Adipose tissue (tissue), 3 donors: Measurements from ENCODE around the gene CNOT6. TPM values are rescaled to one million over a fixed set of nuclear protein-coding genes. Genes with fewer than 3 reads are reported as not detected.

ENCODE experiments used
- H3K27ac ChIP-seq: one replicate; pipeline ENCODE4 v1.5.1; 2013; ENCODE audit warnings: low read depth, low read length
- WGBS, 3 donors: extraction: QIAGEN DNeasy Blood & Tissue Kit; methylation state at CpG; one replicate each; pipeline ENCODE4 v1.1.7; 2013; 5-methylcytosine and 5-hydroxymethylcytosine counted together
- polyA plus RNA-seq, 3 donors: library from polyadenylated mRNA; stranded (reverse); fragments of 200-250 nt; gene quantifications; one replicate each; pipeline ENCODE4 v1.2.3, GENCODE V29; 2013
- donor health status: healthy with polysubstance abuse.
- donor health status: Bipolar disorder and iron deficiency.
- donor health status: healthy.

CNOT6 gene
- polyA plus RNA-seq, 3 donors: 3.2 to 9.0 (median 4.9) TPM

DNA sequence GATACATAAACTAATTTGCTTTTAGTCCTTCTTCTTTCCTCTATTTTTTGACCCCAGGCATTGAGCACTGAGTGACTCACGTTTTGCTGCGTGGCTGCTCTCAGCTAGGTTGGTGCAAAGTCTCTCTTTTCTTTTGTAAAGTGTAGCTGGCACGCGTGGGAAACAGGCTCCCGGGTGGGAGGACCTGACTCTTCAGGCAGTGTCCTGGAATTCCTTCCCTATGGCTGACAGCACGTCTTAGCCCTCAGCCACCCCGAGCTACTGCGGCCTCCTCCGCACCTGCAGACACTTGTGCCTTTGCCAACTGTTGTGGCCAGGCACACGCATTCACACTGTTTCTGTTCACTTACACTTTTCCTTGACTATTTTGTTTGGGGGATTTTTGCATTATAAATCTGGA is 98.0 kb downstream of the CNOT6 start:
- WGBS, 3 donors: 85 to 93% (median 86%) methylated on average over 10 of the region's 10 CpGs
- no peak overlapping the region for H3K27ac ChIP-seq

DNA sequence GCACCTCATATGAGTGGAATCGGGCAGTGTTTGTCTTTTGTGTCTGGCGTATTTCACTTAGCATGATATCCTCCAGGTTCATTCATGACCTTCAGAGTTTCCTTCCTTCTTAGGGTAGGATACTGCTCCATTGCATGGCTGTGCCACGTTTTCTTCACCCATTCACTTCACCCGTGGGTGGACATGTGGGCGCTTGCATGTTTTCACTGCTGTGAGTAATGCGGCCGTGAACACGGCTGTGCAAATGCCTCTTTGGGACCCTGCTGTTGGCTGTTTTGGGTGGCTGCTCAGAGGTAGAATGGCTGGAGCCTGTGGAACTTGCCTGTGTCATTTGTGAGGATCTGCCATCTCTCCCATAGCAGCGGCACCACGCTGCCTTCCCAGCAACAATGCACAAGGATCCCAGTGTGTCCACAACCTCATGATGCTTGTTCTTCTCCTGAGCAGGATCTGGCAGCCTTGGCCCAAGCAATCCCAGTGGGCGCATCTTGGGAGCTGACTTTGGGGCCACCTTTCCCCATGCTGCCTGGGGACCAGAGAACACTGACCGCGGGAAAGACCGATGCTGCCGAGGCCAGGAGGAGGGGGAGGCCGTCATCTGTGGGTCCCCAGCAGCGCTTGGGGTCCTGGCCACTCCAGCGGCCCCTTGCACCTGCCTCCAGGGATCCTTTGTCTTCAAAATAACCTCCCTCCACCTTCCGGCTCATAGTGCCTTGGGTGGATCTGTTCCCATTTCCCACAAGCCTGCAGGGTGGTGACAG is 99.4 kb downstream of the CNOT6 start:
- 86 to 92% (median 89%) methylated on average over 19 of the region's 19 CpGs for WGBS, 3 donors
- no peak overlapping the region for H3K27ac ChIP-seq

DNA sequence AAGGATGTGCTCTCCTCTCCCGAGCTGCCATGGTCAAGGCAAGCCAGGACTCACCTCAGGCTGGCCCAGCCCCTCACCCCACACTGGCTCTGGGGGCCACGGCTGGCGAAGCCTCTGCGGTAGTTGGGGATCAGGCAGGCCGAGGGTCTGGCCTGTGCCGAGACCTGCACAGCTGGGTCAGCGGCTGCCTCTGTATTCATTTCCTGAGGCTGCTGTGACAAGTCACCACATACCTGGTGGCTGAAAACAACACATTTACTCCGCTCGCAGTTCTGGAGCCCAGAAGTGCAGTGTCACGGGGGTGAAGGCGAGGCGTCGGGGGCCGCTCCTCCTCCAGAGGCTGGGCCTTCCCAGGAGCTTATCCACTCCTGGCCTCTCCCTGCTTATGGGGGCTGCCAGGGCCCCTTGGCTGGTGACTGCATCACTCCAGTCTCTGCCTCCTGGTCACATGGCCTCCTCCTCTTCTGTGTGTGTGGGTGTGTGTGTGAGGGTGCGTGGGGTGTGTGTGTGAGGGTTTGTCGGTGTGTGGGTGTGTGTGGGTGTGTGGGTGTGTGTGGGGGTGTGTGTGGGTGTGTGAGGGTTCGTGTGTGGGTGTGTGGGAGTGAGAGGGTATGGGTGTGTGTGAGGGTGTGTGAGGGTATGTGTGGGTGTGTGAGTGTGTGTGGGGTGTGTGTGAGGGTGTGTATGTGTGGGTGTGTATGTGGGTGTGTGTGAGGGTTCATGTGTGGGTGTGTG is 100.3 kb downstream of the CNOT6 start:
- WGBS, 3 donors: 83 to 90% (median 89%) methylated on average over 17 of the region's 17 CpGs
- H3K27ac ChIP-seq: no peak overlapping the region

DNA sequence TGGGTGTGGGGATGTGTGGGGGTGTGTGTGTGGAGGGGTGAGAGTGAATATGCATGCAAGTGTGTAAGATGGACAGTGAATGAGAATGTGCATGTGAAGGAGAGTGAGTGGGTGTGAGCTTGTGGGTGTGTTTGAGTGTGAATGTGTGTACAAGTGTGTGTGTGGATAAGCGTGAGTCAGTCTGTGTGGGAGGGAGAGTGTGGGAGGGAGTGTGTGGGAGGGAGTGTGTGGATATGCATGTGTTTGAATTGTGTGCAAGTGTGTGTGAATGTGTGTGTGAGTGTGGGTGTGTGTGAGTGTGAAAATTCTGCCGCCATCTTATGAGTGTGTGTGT is 100.8 kb downstream of the CNOT6 start:
- no peak overlapping the region for H3K27ac ChIP-seq
- WGBS, 3 donors: 81 to 92% (median 91%) methylated on average over 2 of the region's 2 CpGs

DNA sequence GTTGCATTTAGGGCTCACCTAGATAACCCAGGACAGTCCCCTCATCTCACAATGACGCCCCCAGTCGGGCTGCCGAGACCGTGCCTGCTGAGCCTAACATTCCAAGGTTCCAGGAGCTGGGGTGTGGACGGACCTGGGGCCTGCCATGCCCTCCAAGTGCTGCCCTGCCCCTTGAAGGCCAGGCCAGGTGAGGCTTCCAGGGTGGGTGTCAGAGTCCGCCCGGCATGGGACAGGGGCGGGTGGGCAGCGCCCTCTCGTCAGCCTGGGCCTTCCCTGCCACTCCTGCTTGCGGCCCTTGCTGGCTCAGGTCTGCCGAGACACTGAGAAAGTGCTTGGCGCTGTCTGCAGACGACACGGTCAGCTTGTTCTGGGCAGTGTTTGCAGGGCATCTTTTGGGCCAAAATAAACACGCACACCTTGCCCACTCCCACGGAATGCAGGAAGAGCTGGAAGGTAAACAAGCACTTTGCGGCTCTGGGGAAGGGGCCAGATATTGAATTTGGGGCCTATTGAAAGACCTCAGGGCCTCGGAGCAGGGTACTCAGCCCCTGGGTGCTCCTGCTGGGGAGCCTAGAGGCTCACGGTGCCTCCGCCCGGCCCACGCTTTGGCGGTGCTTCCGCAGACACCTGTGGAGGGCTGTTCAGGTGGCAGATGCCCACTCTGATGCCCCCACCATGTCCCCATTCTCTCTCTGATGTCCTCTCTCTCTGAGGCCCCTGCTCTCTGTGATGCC is 101.4 kb downstream of the CNOT6 start:
- H3K27ac ChIP-seq: no peak overlapping the region
- WGBS, 3 donors: 39 to 90% (median 90%) methylated on average over 24 to 25 of the region's 25 CpGs

DNA sequence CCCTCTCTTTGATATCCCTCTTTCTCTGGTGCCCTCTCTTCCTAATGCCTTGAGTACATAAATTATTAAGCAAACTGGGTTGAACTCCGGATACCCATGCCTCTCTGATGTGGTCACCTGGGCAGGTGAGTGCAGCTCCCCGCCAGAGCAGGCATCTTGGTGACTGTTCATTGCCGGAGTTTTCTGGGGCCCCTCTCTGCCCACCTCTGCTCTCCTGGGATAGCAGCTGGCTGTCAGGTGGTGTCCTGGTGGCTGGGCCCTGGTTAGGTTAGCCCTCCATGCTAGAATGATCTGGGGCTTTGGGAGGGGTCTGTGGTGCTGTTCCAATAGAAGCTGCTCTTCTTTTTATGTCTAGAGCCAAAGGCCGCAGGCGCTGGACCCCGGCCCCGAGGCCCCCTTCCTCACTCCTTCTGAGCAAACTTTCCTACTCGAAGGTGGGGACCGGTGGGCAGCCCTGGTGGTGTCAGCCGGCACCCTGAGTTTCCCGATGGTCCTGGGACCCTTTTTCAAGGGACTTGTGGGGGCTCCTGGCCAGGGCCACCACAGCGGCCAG is 102.0 kb downstream of the CNOT6 start:
- WGBS, 3 donors: 90 to 94% (median 91%) methylated on average over 10 to 12 of the region's 12 CpGs
- no peak overlapping the region for H3K27ac ChIP-seq

DNA sequence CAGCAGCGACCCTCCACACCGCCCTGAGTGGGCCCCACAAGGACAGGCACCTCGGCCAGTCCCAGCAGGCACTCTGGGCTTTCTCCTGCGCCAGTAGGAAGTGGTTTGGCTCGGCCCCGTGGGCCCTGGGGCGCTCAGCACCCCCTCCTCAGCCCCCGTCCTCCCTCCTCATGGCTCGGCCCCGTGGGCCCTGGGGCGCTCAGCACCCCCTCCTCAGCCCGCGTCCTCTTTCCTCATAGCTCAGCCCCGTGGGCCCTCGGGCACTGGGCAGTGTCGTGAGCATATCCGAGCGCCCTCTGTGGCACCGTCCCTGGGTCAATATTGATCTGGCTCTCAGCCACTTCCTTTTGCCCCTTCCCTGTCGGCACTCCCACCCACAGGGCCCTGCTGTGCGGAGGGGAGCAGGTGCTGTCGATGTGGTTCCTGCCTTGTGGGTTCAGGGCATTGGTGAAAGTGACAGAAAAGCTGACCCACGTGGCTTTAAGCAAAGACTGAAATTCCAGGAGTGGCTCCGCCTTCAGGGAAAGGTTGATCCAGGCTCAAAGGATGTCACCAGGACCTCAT is 102.6 kb downstream of the CNOT6 start:
- 63 to 69% (median 64%) methylated on average over 22 to 24 of the region's 24 CpGs for WGBS, 3 donors
- H3K27ac ChIP-seq: no peak overlapping the region

DNA sequence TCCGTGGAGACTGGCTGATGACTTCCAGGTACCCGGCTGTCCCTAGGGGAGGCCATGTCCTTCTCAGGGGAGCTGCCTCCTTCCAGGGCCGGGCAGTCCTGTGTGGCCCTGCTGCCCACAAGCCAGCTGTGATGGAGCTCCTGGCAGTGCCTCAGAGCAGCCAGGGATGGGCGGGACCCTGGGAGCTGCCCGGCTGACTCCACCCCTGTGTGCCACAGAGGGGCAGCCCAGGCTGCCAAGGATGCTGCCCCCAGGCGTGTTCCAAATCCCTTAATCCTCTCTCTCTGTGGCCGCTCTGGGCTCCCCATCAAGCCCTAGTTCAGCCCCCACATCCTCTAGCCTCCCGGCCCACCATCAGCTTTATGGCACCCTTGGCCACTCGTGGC is 104.1 kb downstream of the CNOT6 start:
- WGBS, 3 donors: 79 to 87% (median 84%) methylated on average over 9 of the region's 9 CpGs
- H3K27ac ChIP-seq: no peak overlapping the region

DNA sequence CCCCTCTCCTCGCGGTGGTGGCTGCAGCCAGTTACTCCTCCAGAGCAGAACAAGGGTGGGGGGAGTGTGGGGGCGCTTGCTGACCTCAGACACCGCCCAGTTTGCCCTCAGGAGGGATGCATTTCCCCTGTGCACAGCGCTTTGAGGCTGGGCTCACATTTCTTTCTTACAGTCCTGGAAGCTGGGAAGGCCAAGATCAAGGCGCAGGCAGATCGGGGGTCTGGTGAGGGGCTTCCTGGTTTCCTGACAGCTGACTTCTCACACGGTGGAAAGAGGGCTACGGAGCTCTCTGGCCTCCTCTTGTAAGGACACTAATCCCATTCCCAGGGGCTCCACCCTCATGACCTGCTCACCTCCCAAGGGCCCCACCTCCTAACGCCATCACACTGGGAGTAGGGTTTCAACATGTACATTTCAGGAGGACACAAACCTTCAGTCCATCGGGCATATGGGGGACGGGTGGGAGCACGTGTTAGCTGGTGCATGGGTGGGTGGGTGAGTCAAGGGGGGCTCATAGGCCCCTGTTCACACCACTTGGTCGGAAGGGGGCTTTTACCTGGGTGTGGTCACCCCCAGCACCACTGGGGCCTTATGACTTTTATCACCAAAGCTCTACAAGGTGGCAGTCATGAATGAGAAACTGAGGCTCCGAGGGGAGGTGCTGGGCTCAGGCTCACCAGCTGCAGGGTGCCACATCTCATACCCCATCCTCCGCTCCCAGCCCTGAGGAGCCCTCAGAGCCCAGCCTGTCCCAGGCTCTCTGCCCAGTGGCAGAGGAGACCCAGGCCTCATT is 104.8 kb downstream of the CNOT6 start:
- no peak overlapping the region for H3K27ac ChIP-seq
- WGBS, 3 donors: 89 to 93% (median 89%) methylated on average over 16 of the region's 16 CpGs

DNA sequence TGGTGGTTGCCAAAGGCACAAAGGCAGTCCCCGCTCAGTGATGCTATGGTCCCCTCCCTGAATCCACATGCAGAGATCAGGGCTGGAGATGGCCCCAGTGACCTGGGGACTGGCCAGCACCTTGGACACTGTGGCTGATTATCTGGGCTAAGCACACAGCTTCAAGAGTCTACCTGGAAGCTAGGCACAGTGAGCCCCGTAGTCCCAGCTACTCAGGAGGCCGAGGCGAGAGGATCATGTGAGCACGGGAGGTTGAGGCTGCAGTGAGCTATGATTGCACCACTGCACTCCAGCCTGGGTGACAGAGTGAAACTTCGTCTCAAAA is 105.4 kb downstream of the CNOT6 start:
- no peak overlapping the region for H3K27ac ChIP-seq
- WGBS, 3 donors: 91 to 94% (median 93%) methylated on average over 6 of the region's 6 CpGs

DNA sequence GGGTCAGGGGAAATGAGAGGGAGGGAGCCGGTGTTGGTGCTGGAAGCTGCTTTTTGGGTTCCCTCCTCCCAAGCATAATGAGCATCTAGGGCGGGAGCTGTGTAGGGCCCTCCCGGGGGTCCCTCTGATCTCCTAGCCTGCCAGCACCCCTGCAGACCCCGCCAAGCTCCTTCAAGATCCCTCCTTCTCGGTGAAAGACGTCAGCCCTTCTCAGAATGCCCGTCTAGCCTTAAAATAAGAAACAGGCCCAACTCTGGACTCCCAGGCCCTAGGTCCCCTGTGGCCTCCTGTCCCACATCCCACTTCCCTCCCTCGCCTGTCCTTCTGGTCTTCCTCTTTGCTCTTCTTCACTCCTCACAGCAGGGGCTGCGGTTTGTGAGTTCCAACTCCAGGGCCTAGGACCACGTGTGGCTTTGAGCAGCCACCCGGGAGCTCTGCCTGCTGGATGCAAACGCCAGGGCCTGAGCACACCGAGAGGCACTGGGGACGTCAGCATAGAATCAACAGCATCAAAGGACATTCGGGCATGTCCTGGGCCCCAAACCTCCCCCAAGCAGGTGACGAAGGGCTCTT is 105.9 kb downstream of the CNOT6 start:
- 68 to 78% (median 70%) methylated on average over 15 to 16 of the region's 16 CpGs for WGBS, 3 donors
- no peak overlapping the region for H3K27ac ChIP-seq

DNA sequence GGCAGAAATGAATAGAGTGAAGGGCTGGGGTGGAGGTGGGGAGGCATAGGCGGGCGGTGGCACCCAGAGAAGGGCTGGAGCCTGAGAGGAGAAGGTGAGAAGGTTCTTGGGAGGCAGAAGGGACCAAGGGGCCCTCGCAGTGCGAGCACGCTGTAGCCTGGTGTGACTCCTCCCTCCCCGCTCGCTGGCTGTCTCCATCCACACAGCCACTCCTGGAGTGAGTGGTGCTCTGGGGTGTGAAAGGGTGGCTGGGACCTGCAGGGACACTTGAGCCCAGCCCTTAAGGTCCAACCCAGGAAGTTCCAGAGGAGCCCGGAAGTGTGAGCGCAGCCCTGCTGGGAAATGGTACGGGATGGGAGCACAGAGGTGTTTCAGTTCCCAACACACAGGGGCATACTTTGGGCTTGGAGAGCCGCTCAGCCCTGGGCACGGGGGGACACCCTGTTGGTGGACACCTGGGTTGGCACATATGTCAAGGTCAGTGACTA is 106.4 kb downstream of the CNOT6 start:
- WGBS, 3 donors: 84 to 86% (median 84%) methylated on average over 12 of the region's 12 CpGs

DNA sequence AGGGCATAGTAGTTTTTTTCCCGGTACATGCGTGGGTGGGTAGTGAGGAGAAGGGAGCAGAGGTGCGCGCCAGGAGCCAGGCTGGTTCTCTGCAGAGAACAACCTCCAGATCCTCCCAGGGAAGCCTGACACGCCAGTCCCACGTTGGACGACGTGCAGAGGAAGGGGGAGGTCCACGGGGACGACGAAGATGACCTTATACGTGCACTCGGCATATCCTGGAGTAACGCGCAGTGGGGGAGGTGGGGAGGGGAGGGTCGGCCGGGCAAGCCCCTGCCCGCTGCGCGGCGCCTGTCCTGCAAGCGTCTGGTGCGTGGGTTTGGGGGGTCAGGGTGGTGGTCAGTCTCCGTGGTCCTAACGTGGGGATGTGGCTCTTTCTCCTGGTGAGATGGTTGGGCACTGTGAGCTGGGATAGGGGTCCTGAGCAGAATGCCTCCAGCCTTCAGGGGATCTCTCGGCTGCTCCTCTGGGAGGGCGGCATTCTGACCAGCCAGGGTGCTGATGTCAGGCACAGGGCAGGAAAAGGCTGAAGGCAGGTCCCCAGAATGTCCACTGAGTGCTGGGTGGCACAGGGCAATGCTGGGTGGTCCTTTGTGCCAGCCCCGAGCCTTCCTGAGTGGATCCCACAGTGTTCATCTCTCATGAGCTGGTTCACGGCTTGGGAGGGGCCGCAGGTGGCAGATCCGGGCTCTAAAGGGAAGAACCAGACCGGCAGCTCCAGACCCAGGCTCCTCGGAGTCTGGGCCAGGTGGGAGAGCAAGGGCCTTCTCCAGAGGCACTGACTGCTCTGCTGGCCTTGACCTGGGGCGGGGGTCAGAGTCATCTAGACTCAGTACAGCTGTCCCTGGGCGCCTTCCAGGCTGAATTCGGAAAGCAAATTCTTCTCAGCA is 107.7 kb downstream of the CNOT6 start:
- 82 to 86% (median 85%) methylated on average over 34 to 36 of the region's 36 CpGs for WGBS, 3 donors
- no peak overlapping the region for H3K27ac ChIP-seq

More for the DNA sequence above, 106.4 kb downstream of the CNOT6 start:
- H3K27ac ChIP-seq: no peak overlapping the region

DNA sequence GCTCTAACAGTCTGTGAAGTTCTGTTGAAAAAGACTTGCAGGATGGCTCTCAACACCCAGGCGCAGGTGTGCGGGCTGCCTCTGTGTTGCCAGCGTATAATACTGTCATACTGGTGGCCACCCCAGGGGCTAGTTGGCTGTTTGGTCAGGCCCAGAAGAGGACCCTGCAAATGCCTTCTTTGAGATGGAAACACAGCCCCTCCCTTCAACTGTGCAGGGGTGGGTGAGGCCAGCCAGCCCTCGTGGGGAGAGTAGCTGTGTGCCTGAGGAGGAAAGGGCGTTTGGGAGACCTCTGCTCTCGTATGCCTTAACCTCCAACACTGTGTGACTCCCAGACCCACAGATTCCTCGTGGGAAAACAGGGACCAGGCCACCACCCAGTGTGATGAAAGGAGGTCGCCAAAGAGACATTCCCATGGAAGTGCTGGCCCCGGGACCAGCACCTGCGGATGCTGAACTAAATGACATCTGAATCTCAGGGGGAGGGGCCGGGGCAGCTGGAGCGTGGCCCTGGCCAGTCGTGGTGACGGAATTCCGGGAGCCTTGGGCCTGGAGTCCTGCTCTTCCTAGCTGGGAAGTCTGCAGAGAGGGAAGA is 108.4 kb downstream of the CNOT6 start:
- whole genome bisulfite sequencing, 3 donors: 67 to 75% (median 71%) methylated on average over 15 of the region's 15 CpGs
- H3K27ac ChIP-seq: no peak overlapping the region

DNA sequence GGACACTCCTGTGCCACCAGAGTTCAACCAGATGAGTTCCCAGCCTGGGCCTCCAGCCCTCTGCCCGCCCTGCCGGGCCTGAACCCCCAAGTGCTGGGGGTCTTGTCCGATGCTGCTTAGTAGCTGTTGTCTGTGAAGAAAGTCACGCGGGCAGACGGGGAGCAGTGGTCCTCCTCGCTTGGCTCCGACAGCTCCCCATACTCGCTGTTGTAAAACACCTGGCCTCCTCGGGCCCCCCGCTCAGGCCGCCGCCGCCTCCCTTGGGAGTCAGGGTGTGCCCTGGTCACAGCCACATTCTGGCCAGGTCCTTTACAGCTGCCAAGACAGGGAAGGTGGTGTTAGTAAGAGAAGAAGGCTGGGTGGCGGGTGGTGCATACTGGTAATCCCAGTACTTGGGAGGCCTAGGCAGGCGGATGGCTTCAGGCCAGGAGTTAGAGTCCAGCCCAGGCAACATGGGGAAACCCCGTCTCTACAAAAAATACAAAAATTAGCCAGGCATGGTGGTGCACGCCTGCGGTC is 109.0 kb downstream of the CNOT6 start:
- 82 to 94% (median 93%) methylated on average over 19 of the region's 19 CpGs for WGBS, 3 donors
- H3K27ac ChIP-seq: no peak overlapping the region

DNA sequence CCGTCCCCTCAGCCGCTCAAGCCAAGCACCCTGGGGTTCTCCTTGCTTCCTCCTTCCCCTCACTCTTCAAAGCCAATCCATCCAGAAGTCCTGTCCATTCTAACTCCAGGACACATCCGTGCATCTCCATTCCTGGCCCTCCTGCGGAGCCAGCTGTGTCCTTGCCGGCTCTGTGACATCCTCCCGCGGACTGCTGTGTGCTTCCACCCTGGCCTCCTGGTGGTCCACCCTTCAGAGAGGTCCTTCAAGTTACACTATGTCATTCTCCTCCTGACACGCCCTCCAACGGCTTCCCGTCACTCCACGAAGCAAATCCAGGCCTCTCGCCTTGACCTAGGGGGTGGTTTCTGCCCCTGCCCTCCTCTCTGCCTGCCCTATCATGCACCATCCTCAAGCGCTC is 110.1 kb downstream of the CNOT6 start:
- H3K27ac ChIP-seq: no peak overlapping the region
- 81 to 86% (median 81%) methylated on average over 13 of the region's 13 CpGs for WGBS, 3 donors
